Naive thymus-derived CD4-positive, alpha-beta T cell (primary cell): Measurements from ENCODE around the gene KRTAP10-10. TPM values are rescaled to one million over a fixed set of nuclear protein-coding genes. Genes with fewer than 3 reads are reported as not detected.
"Not testable (repeated sequence)": the region's sequence is repeated elsewhere in the genome, so short reads cannot be mapped to it uniquely, and the experiment has no call there.

Source experiments
- ATAC-seq: fragments of 150-1000 bp; cut with Tn5 transposase; 2 replicates; pipeline ENCODE4 v1.10.0; 2021; ENCODE audit warnings: mild to moderate bottlenecking, moderate library complexity
- CTCF ChIA-PET: fragments of 350-600 bp; sonication (Branson Sonifier 250); formaldehyde crosslinking; loops from one replicate; lab custom pipeline; 2021; ENCODE audit warnings: antibody characterized with exemption; lab: Charles Lee
- POLR2A ChIA-PET: fragments of 350-600 bp; sonication (Branson Sonifier 250); formaldehyde crosslinking; loops from one replicate; lab custom pipeline; 2021; ENCODE audit warnings: antibody characterized with exemption, inconsistent platforms; lab: Charles Lee
- DNase-seq, 9 donors: peaks; one replicate each; pipeline versions ENCODE4 v3.0.0 to v3.0.0-alpha.2; 2020 to 2022; ENCODE audit warnings: mixed read lengths in 1 of 9
- H3K27ac ChIP-seq: one replicate; pipeline ENCODE4 v1.7.0; 2013; ENCODE audit warnings: mild to moderate bottlenecking, low read depth, low read length, moderate library complexity
- H3K27me3 ChIP-seq, 2 donors: one replicate each; pipeline ENCODE4 v1.7.0; 2013; ENCODE audit warnings: low read length in 2 of 2, mild to moderate bottlenecking in 2 of 2, moderate library complexity in 2 of 2; ENCODE audit not compliant: control insufficient read depth in 2 of 2, insufficient read depth in 2 of 2
- H3K36me3 ChIP-seq, 3 experiments: 1 replicate in 2 of 3; 2 replicates in 1 of 3; pipeline ENCODE4 v1.7.0; 2013; ENCODE audit warnings: low read length in 3 of 3, mild to moderate bottlenecking in 3 of 3, moderate library complexity in 1 of 3; ENCODE audit not compliant: insufficient read depth in 3 of 3, control insufficient read depth in 2 of 3
- H3K4me1 ChIP-seq, 2 donors: one replicate each; pipeline ENCODE4 v1.7.0; 2013; ENCODE audit warnings: low read length in 2 of 2, mild to moderate bottlenecking in 2 of 2, moderate library complexity in 1 of 2; ENCODE audit not compliant: control insufficient read depth in 2 of 2, insufficient read depth in 2 of 2
- H3K4me3 ChIP-seq: 2 replicates; pipeline ENCODE4 v1.7.0; 2013; ENCODE audit warnings: mild to moderate bottlenecking, low read length
- H3K9me3 ChIP-seq, 3 experiments: 1 replicate in 2 of 3; 2 replicates in 1 of 3; pipeline ENCODE4 v1.7.0; 2013; ENCODE audit warnings: low read length in 3 of 3; ENCODE audit not compliant: control insufficient read depth in 2 of 3
- H3K27ac Mint-ChIP-seq, 9 donors: one replicate each; pipeline ENCODE4 v1.8.0; 2020 to 2022; ENCODE audit warnings: mixed read lengths in 9 of 9, mild to moderate bottlenecking in 8 of 9, moderate library complexity in 5 of 9, inconsistent platforms in 2 of 9
- H3K27me3 Mint-ChIP-seq, 5 donors: one replicate each; pipeline ENCODE4 v1.8.0; 2021 to 2022; ENCODE audit warnings: mixed read lengths in 5 of 5, mild to moderate bottlenecking in 1 of 5
- H3K36me3 Mint-ChIP-seq, 5 donors: one replicate each; pipeline ENCODE4 v1.8.0; 2020 to 2022; ENCODE audit warnings: mixed read lengths in 5 of 5, mild to moderate bottlenecking in 3 of 5, inconsistent platforms in 1 of 5
- H3K4me1 Mint-ChIP-seq, 7 donors: one replicate each; pipeline ENCODE4 v1.8.0; 2020 to 2022; ENCODE audit warnings: mixed read lengths in 7 of 7, mild to moderate bottlenecking in 3 of 7, inconsistent platforms in 1 of 7
- H3K4me3 Mint-ChIP-seq, 10 donors: one replicate each; pipeline ENCODE4 v1.8.0; 2020 to 2022; ENCODE audit warnings: mild to moderate bottlenecking in 10 of 10, mixed read lengths in 10 of 10, moderate library complexity in 6 of 10, inconsistent platforms in 2 of 10
- H3K9me3 Mint-ChIP-seq, 11 donors: one replicate each; pipeline ENCODE4 v1.8.0; 2020 to 2022; ENCODE audit warnings: mixed read lengths in 11 of 11, mild to moderate bottlenecking in 4 of 11, inconsistent platforms in 1 of 11, moderate library complexity in 1 of 11
- intact Hi-C, 2 donors: fragments of 100-400 bp; cut with micrococcal nuclease; formaldehyde crosslinking; loops; one replicate each; pipeline ENCODE4 v1.15.1; 2023
- polyA plus RNA-seq, 2 donors: library from polyadenylated mRNA; unstranded; fragments of 300-500 nt; fragmentation: Illumina TruSeq; gene quantifications; one replicate each; pipeline ENCODE4 v1.2.3, GENCODE V29; 2021
- total RNA-seq, 6 experiments: library from RNA in 5 of 6; stranded (reverse) in 5 of 6; gene quantifications; 1 replicate in 5 of 6; 2 replicates in 1 of 6; pipeline ENCODE4 v1.2.3 and lab custom pipeline; 2021 to 2026

KRTAP10-10 gene
- total and polyA plus RNA-seq, 7 experiments from 2014 or later = not detected

DNA sequence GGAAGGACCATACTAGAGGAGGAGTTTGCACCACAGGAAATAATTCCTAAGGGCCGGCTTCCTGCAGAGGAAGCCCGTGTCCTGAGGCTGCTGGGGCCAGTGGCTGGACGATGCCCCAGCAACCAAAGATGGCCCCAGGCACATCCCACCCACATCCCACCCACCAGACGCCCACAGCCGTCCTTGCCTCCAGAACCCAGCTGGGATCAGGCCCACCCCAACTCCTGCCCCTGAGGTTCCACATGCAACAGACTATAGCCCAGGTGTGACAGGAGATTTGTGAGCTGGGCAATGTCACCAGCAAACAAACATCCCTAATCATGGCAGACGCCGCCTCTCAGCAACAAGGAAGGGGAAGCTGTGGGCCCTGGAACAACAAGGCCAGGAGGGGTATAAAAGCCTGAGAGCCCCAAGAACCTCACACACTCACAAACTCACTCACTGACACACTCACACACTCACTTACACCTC, 10.4 kb upstream of the KRTAP10-10 start, which contains the start of gene KRTAP10-9:
Gene KRTAP10-9 (plus strand): TSS at position 421 of the 471 bp plus-strand sequence. CDS start 79 bp downstream, outside the sequence.
- POLR2A ChIA-PET = interaction anchor here (1.6 kb wide), 1 partner anchor 9 kb away, joined by 5 read pairs; no protein-coding TSS in a partner anchor
- no peak for ATAC-seq
- intact Hi-C loops = no loop called here
- no peaks in the 10 kb centered on the region for H3K27me3 ChIP-seq
- DNase-seq = no peak
- Mint-ChIP-seq H3K4me3 (peak within 1 kb of the TSS in 1 of 10 donors; percentile 47), H3K27me3 (peaks cover 0 to 16% (median 0%) of the 10 kb centered on the region in 5 donors), H3K36me3 (peaks cover 25 to 46% (median 37%) of the 10 kb centered on the region in 5 donors), H3K27ac (peak within 1 kb of the TSS in 6 of 9 donors; percentile 8 to 84 (median 47)), H3K9me3 (peaks cover 30 to 58% (median 40%) of the 10 kb centered on the region in 11 donors), H3K4me1 (peaks cover 4 to 43% (median 35%) of the 10 kb centered on the region in 7 donors)
- peaks cover 20 to 29% of the 10 kb centered on the region in 2 donors for H3K4me1 ChIP-seq
- CTCF ChIA-PET = interaction anchor here (0.9 kb wide), 1 partner anchor 11 kb away, joined by 3 read pairs; no protein-coding TSS in a partner anchor
- H3K27ac ChIP-seq = no peak within 1 kb of the TSS
- H3K36me3 ChIP-seq = no peaks in the 10 kb centered on the region
- no peak within 1 kb of the TSS for H3K4me3 ChIP-seq
- peaks cover 5 to 34% (median 9%) of the 10 kb centered on the region in 3 experiments for H3K9me3 ChIP-seq

DNA sequence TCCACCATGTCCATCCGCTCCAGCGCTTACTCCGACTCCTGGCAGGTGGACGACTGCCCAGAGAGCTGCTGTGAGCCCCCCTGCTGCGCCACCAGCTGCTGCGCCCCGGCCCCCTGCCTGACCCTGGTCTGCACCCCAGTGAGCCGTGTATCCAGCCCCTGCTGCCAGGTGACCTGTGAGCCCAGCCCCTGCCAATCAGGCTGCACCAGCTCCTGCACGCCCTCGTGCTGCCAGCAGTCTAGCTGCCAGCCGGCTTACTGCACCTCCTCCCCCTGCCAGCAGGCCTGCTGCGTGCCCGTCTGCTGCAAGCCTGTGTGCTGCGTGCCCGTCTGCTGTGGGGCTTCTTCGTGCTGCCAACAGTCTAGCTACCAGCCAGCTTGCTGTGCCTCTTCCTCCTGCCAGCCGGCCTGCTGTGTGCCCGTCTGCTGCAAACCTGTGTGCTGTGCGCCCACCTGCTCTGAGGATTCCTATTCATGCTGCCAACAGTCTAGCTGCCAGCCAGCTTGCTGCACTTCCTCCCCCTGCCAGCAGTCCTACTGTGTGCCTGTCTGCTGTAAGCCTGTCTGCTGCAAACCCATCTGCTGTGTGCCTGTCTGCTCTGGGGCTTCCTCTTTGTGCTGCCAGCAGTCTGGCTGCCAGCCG, 9.9 kb upstream of the KRTAP10-10 start:
- DNase-seq, H3K27me3 ChIP-seq, CTCF ChIA-PET, intact Hi-C loops, H3K36me3 ChIP-seq, H3K27ac ChIP-seq, ATAC-seq, H3K4me3 ChIP-seq: not testable (repeated sequence)
- Mint-ChIP-seq H3K27ac (peak overlapping the region in 5 of 9 donors; percentile 8 to 84 (median 32)), H3K4me1 (peaks cover 4 to 43% (median 35%) of the 10 kb centered on the region in 7 donors), H3K36me3 (peaks cover 25 to 49% (median 32%) of the 10 kb centered on the region in 5 donors), H3K27me3 (peaks cover 0 to 21% (median 0%) of the 10 kb centered on the region in 5 donors), H3K4me3 (peak overlapping the region in 1 of 10 donors; percentile 47), H3K9me3 (peaks cover 26 to 58% (median 44%) of the 10 kb centered on the region in 11 donors)
- peaks cover 5 to 38% (median 9%) of the 10 kb centered on the region in 3 experiments for H3K9me3 ChIP-seq
- peaks cover 20 to 29% of the 10 kb centered on the region in 2 donors for H3K4me1 ChIP-seq
- POLR2A ChIA-PET = interaction anchor here (1.6 kb wide), 1 partner anchor 10 kb away, joined by 5 read pairs; no protein-coding TSS in a partner anchor

DNA sequence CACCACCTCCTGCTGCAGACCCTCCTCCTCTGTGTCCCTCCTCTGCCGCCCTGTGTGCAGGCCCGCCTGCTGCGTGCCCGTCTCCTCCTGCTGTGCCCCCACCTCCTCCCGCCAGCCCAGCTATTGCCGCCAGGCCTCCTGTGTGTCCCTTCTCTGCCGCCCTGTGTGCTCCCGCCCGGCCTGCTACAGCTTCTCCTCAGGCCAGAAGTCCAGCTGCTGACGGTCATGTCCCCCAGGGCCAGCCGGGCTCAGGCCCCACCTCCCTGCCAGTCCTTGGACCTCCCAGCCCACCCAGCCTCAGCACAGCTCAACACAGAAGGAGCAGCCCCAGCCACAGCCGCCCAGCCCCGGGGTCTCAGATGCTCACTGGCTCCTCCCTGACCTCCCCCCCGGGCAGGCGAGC, 9.3 kb upstream of the KRTAP10-10 start:
- Mint-ChIP-seq H3K4me3 (peak overlapping the region in 1 of 10 donors; percentile 47), H3K4me1 (peaks cover 4 to 43% (median 32%) of the 10 kb centered on the region in 7 donors), H3K27ac (peak overlapping the region in 4 of 9 donors; percentile 8 to 51 (median 28)), H3K36me3 (peaks cover 25 to 44% (median 29%) of the 10 kb centered on the region in 5 donors), H3K27me3 (peaks cover 0 to 22% (median 0%) of the 10 kb centered on the region in 5 donors), H3K9me3 (peaks cover 22 to 58% (median 43%) of the 10 kb centered on the region in 11 donors)
- Histone ChIP-seq H3K9me3 (peaks cover 5 to 40% (median 9%) of the 10 kb centered on the region in 3 experiments), H3K4me1 (peaks cover 20 to 29% of the 10 kb centered on the region in 2 donors)
- intact Hi-C loops, ATAC-seq, H3K36me3 ChIP-seq, DNase-seq, CTCF ChIA-PET, POLR2A ChIA-PET, H3K27me3 ChIP-seq, H3K4me3 ChIP-seq, H3K27ac ChIP-seq: not testable (repeated sequence)

DNA sequence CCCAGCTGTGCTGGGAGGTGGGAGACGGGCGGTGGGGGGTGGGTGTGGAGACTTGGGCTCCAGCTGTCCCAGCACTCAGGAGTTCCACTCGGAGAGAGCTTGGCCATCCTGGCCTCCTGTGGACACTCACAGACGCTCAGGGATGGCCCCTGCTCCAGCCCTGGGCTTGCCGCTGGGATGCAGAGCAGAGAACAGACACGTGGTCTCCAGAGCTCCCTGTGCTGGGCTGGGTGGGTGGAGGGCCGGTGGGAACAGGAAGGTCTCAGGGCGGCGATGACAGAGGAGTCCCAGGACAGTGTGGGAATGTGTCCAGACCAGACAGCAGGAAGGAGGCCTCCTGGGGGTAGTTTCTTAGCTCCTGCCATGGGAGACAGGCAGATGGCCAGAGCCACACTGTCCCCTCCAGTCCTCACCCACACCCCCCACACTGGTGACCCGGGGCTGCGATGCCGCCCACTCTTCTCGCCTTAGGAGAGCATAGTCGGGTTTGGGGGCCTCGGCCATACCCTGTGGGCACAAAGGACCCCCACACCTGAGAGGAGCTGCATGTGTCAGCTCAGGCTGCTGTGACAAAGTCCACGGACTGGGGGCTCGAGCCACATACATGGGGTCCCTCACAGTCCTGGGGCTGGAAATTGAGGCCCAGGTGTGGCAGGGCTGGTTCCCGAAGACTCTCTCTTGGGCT, 8.3 kb upstream of the KRTAP10-10 start:
- Mint-ChIP-seq H3K27ac (peak overlapping the region in 3 of 9 donors; percentile 51 to 88 (median 81)), H3K36me3 (peaks cover 19 to 44% (median 24%) of the 10 kb centered on the region in 5 donors), H3K27me3 (peaks cover 0 to 27% (median 0%) of the 10 kb centered on the region in 5 donors), H3K4me3 (peak overlapping the region in 1 of 10 donors; percentile 75), H3K9me3 (peaks cover 17 to 58% (median 40%) of the 10 kb centered on the region in 11 donors), H3K4me1 (peaks cover 4 to 43% (median 27%) of the 10 kb centered on the region in 7 donors)
- DNase-seq (no peak), ATAC-seq (no peak)
- Histone ChIP-seq H3K4me1 (peaks cover 20 to 29% of the 10 kb centered on the region in 2 donors), H3K9me3 (peaks cover 0 to 32% (median 9%) of the 10 kb centered on the region in 3 experiments), H3K27me3 (no peaks in the 10 kb centered on the region), H3K27ac (no peak overlapping the region), H3K36me3 (no peaks in the 10 kb centered on the region), H3K4me3 (no peak overlapping the region)
- CTCF ChIA-PET = interaction anchor here (0.5 kb wide), 1 partner anchor 246 kb away, joined by 4 read pairs; no protein-coding TSS in a partner anchor
- intact Hi-C loops = no loop called here
- POLR2A ChIA-PET = no interaction called here

DNA sequence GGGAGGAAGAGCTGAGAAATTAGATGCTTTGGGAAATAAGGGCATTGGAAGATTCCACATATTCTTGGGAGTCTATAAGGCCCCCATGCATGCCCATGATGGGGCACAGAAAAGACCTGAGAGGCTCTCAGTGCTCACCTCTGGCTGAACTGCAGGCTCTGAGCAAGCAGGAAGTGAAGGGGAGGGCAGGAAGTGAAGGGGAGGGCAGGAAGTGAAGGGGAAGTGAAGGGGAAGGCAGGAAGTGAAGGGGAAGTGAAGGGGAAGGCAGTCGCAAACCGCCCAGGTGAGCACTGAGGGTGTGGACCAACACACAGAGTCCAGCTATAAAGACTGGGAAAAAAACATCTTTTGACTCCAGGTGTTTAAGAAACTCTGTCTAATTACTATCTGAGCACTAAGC, 6.7 kb upstream of the KRTAP10-10 start:
- POLR2A ChIA-PET = interaction anchor here (1.0 to 1.4 kb wide), 2 partner anchors 11 to 13 kb away, joined by 4 to 5 read pairs; no protein-coding TSS in a partner anchor
- no peaks in the 10 kb centered on the region for H3K27me3 ChIP-seq
- H3K27ac ChIP-seq = peak overlapping the region; percentile 14
- peaks cover 12 to 31% (median 15%) of the 10 kb centered on the region in 5 donors for H3K36me3 Mint-ChIP-seq
- peak in 1 of 9 donors; percentile 13 for DNase-seq
- peaks cover 0 to 25% (median 9%) of the 10 kb centered on the region in 3 experiments for H3K9me3 ChIP-seq
- peaks cover 20 to 29% of the 10 kb centered on the region in 2 donors for H3K4me1 ChIP-seq
- peak overlapping the region in 7 of 10 donors; percentile 25 to 75 (median 53) for H3K4me3 Mint-ChIP-seq
- H3K4me3 ChIP-seq = peak overlapping the region; percentile 22
- no peaks in the 10 kb centered on the region for H3K36me3 ChIP-seq
- peak overlapping the region in 8 of 9 donors; percentile 65 to 88 (median 82) for H3K27ac Mint-ChIP-seq
- no peak for ATAC-seq
- peaks cover 0 to 30% (median 0%) of the 10 kb centered on the region in 5 donors for H3K27me3 Mint-ChIP-seq
- CTCF ChIA-PET = no interaction called here
- intact Hi-C loops = loop anchor here in 1 of 2 donors (5.0 kb wide), 1 partner anchor 42 kb away; no protein-coding TSS in a partner anchor
- peaks cover 4 to 42% (median 28%) of the 10 kb centered on the region in 7 donors for H3K4me1 Mint-ChIP-seq
- peaks cover 13 to 55% (median 34%) of the 10 kb centered on the region in 11 donors for H3K9me3 Mint-ChIP-seq
